Measurements from ENCODE around the gene TBC1D14. TPM values are rescaled to one million over a fixed set of nuclear protein-coding genes. Genes with fewer than 3 reads are reported as not detected.

TBC1D14 gene
- total and polyA plus RNA-seq, 9 of the 15 experiments (the other 6 are each of a cell fraction or from before 2014, with no cell fraction given), result 2.1 to 59.6 (median 44.8) TPM

DNA sequence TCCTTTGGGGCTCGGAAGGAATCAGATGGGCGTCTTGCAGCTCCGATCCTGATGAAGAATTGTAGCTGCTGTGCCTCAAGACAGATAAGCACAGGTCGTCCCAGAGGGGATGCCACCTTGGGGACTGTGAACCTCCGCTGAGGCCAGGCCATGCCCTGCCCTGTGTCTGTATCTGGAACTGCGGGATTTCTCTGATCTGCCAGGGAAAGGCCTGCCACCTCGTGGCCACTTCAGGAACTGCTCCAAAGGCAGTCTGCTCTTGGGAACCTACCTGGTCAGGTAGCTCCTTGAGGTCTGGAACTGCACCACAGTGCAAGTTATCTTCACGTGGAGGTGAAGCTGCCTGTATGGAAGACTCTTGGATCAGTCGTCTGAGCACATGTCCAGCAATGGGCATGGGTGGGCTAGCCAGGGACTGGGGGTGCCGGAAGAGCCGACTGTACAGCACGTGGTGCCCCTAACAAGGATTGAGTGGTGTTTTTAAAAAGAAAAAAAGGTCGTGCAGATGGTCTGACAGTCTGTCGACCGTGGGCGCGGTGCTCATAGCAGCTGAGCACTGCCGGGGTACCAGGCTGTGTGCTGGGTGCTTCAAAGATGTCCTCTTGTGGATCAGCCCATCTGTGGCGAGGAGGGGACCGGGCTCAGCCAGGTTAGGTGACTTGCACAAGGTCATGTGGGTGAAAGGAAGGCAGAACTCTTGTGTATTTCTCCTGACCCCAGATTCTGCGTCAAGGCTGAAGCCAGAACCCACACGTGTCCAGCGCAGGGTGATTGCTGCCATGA, 161.3 kb downstream of the TBC1D14 start (continued):
- TF ChIP-seq, protein P1, sequence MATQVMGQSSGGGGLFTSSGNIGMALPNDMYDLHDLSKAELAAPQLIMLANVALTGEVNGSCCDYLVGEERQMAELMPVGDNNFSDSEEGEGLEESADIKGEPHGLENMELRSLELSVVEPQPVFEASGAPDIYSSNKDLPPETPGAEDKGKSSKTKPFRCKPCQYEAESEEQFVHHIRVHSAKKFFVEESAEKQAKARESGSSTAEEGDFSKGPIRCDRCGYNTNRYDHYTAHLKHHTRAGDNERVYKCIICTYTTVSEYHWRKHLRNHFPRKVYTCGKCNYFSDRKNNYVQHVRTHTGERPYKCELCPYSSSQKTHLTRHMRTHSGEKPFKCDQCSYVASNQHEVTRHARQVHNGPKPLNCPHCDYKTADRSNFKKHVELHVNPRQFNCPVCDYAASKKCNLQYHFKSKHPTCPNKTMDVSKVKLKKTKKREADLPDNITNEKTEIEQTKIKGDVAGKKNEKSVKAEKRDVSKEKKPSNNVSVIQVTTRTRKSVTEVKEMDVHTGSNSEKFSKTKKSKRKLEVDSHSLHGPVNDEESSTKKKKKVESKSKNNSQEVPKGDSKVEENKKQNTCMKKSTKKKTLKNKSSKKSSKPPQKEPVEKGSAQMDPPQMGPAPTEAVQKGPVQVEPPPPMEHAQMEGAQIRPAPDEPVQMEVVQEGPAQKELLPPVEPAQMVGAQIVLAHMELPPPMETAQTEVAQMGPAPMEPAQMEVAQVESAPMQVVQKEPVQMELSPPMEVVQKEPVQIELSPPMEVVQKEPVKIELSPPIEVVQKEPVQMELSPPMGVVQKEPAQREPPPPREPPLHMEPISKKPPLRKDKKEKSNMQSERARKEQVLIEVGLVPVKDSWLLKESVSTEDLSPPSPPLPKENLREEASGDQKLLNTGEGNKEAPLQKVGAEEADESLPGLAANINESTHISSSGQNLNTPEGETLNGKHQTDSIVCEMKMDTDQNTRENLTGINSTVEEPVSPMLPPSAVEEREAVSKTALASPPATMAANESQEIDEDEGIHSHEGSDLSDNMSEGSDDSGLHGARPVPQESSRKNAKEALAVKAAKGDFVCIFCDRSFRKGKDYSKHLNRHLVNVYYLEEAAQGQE (IDR thresholded peaks at IDR 0.05; ENCODE audit: borderline replicate concordance), result peak; percentile 83
- TF ChIP-seq, protein P1 (CRISPR knock-in tag; IDR thresholded peaks at IDR 0.05; ENCODE audit: low read depth), result no peak
- no peak for TF ChIP-seq HNRNPUL1 (IDR thresholded peaks at IDR 0.05; ENCODE audit: low read length)
- no peak for TF ChIP-seq NR1H2 (CRISPR knock-in tag; IDR thresholded peaks at IDR 0.05)
- no peak for TF ChIP-seq ZNF121 (CRISPR knock-in tag; conservative IDR thresholded peaks at IDR 0.05)
- no peak for TF ChIP-seq RFX5 (IDR thresholded peaks at IDR 0.05; ENCODE audit: low read depth, low read length)
- no peak for TF ChIP-seq ZNF75A (CRISPR knock-in tag; IDR thresholded peaks at IDR 0.05)
- TF ChIP-seq CXXC5 (CRISPR knock-in tag; IDR thresholded peaks at IDR 0.05), result 0 out of 2 replicates have a peak, but pooled peaks have one; percentile 15
- no peak for TF ChIP-seq PHF21A (IDR thresholded peaks at IDR 0.05; ENCODE audit: borderline replicate concordance, low read depth)
- TF ChIP-seq PTBP1 (IDR thresholded peaks at IDR 0.05; ENCODE audit: low read depth, low read length), result no peak
- no peak for TF ChIP-seq CHD4 (IDR thresholded peaks at IDR 0.05; ENCODE audit: insufficient read depth, insufficient replicate concordance, low read depth, low read length, poor library complexity, severe bottlenecking)
- TF ChIP-seq OTX1 (CRISPR knock-in tag; IDR thresholded peaks at IDR 0.05), result no peak
- no peak for TF ChIP-seq FOXJ3 (CRISPR knock-in tag; IDR thresholded peaks at IDR 0.05)
- no peak for TF ChIP-seq SETDB1 (IDR thresholded peaks at IDR 0.05; ENCODE audit: low read length)
- no peak for TF ChIP-seq SIN3B (IDR thresholded peaks at IDR 0.05; ENCODE audit: low read depth)
- no peak for TF ChIP-seq MAZ (CRISPR knock-in tag; conservative IDR thresholded peaks at IDR 0.05 in 1 of 2, IDR thresholded peaks at IDR 0.05 in 1 of 2)
- no peak for TF ChIP-seq ZNF436 (CRISPR knock-in tag; IDR thresholded peaks at IDR 0.05)
- 0 out of 2 replicates have a peak, but pooled peaks have one; percentile 24 for TF ChIP-seq BHLHE40 (IDR thresholded peaks at IDR 0.05; ENCODE audit: low read length)
- no peak for TF ChIP-seq PYGO2 (tag; IDR thresholded peaks at IDR 0.05)
- no peak for TF ChIP-seq SP2 (IDR thresholded peaks at IDR 0.05; ENCODE audit: extremely low read depth, low read depth, low read length, poor library complexity, severe bottlenecking)
- no peak for TF ChIP-seq EZH2 (IDR thresholded peaks at IDR 0.05; ENCODE audit: borderline replicate concordance, low read depth, low read length)
- peak in 1 of 2 experiments; percentile 30; a peak in 1 of 4 replicates for TF ChIP-seq FOXK2 (conservative IDR thresholded peaks at IDR 0.05 in 1 of 2, IDR thresholded peaks at IDR 0.05 in 1 of 2; ENCODE audit: low read depth in 2 of 2)
- TF ChIP-seq ZNF717 (CRISPR knock-in tag; IDR thresholded peaks at IDR 0.05), result no peak

Data from K562 (cell line).